ENCODE results near the gene RALGDS. TPM values are rescaled to one million over a fixed set of nuclear protein-coding genes. Genes with fewer than 3 reads are reported as not detected.
A peak's percentile ranks its signal among the peaks of the same experiment; 100 is the strongest.
"Not testable (repeated sequence)": the region's sequence is repeated elsewhere in the genome, so short reads cannot be mapped to it uniquely, and the experiment has no call there.

Gene RALGDS
- total RNA-seq (58.3 and 65.7 TPM in 2 replicates), polyA plus RNA-seq (49.7 and 50.4 TPM in 2 replicates)

- DNase-seq (ENCODE audit: low read depth in 1 of 2, low spot score in 1 of 2) = peak; percentile 88 to 94
- TF ChIP-seq CTCF (IDR thresholded peaks at IDR 0.05; ENCODE audit: low read depth, low read length) = no peak
- Histone ChIP-seq H3K9me3 (ENCODE audit: low read depth) (no peaks in the 10 kb centered on the region), H3K27me3 (no peaks in the 10 kb centered on the region), H3K36me3 (no peaks in the 10 kb centered on the region), H3K4me3 (peak within 1 kb of the TSS; percentile 70), H3K27ac (peak within 1 kb of the TSS; percentile 96), H3K4me1 (ENCODE audit: low read depth) (peaks cover 49% of the 10 kb centered on the region)
Observed at GRCh38 chr9:133121198-133121914, at the start of gene RALGDS. RALGDS (minus strand) TSS chr9:133121240; CDS start chr9:133121154, 86 bp downstream.

GRCh38 chr9:133170716-133171115 is 49.7 kb upstream of the RALGDS start:
- H3K9me3 ChIP-seq (ENCODE audit: low read depth) = no peaks in the 10 kb centered on the region
- H3K4me3 ChIP-seq = no peak overlapping the region
- no peak overlapping the region for H3K27ac ChIP-seq
- DNase-seq (ENCODE audit: low read depth in 1 of 2, low spot score in 1 of 2) = no peak
- H3K27me3 ChIP-seq = no peaks in the 10 kb centered on the region
- no peaks in the 10 kb centered on the region for H3K36me3 ChIP-seq
- no peaks in the 10 kb centered on the region for H3K4me1 ChIP-seq (ENCODE audit: low read depth)
- TF ChIP-seq CTCF (IDR thresholded peaks at IDR 0.05; ENCODE audit: low read depth, low read length) = no peak

GRCh38 chr9:133169687-133170086 is 48.6 kb upstream of the RALGDS start:
- not testable (repeated sequence) for H3K36me3 ChIP-seq; H3K27me3 ChIP-seq; H3K4me1 ChIP-seq (ENCODE audit: low read depth)

GRCh38 chr9:133169102-133169501 is 48.1 kb upstream of the RALGDS start:
- no peaks in the 10 kb centered on the region for H3K36me3 ChIP-seq
- TF ChIP-seq CTCF (IDR thresholded peaks at IDR 0.05; ENCODE audit: low read depth, low read length) = no peak
- DNase-seq (ENCODE audit: low read depth in 1 of 2, low spot score in 1 of 2) = no peak
- no peaks in the 10 kb centered on the region for H3K9me3 ChIP-seq (ENCODE audit: low read depth)
- H3K27ac ChIP-seq = no peak overlapping the region
- no peak overlapping the region for H3K4me3 ChIP-seq
- no peaks in the 10 kb centered on the region for H3K27me3 ChIP-seq
- H3K4me1 ChIP-seq (ENCODE audit: low read depth) = no peaks in the 10 kb centered on the region

More at GRCh38 chr9:133169687-133170086, 48.6 kb upstream of the RALGDS start:
- not testable (repeated sequence) for DNase-seq (ENCODE audit: low read depth in 1 of 2, low spot score in 1 of 2); H3K27ac ChIP-seq; H3K9me3 ChIP-seq (ENCODE audit: low read depth); H3K4me3 ChIP-seq

- DNase-seq (ENCODE audit: low read depth in 1 of 2, low spot score in 1 of 2) = no peak
- no peaks in the 10 kb centered on the region for H3K27me3 ChIP-seq
- H3K4me3 ChIP-seq = no peak overlapping the region
- H3K4me1 ChIP-seq (ENCODE audit: low read depth) = no peaks in the 10 kb centered on the region
- no peaks in the 10 kb centered on the region for H3K36me3 ChIP-seq
- no peak for TF ChIP-seq CTCF (IDR thresholded peaks at IDR 0.05; ENCODE audit: low read depth, low read length)
- no peaks in the 10 kb centered on the region for H3K9me3 ChIP-seq (ENCODE audit: low read depth)
- H3K27ac ChIP-seq = no peak overlapping the region
Observed at GRCh38 chr9:133168432-133168831, 47.4 kb upstream of the RALGDS start.

- no peak for TF ChIP-seq CTCF (IDR thresholded peaks at IDR 0.05; ENCODE audit: low read depth, low read length)
- Histone ChIP-seq H3K27ac (no peak overlapping the region), H3K9me3 (ENCODE audit: low read depth) (no peaks in the 10 kb centered on the region), H3K36me3 (no peaks in the 10 kb centered on the region), H3K4me1 (ENCODE audit: low read depth) (no peaks in the 10 kb centered on the region), H3K27me3 (no peaks in the 10 kb centered on the region), H3K4me3 (no peak overlapping the region)
- DNase-seq (ENCODE audit: low read depth in 1 of 2, low spot score in 1 of 2) = no peak
Observed at GRCh38 chr9:133167769-133168168, 46.7 kb upstream of the RALGDS start.

Measured in cardiac muscle cell (in vitro differentiated cells and primary cell).